ENCODE measurements around the gene HSFX2.
"Not testable (repeated sequence)": the region's sequence is repeated elsewhere in the genome, so short reads cannot be mapped to it uniquely, and the experiment has no call there.

HSFX2 gene

DNA sequence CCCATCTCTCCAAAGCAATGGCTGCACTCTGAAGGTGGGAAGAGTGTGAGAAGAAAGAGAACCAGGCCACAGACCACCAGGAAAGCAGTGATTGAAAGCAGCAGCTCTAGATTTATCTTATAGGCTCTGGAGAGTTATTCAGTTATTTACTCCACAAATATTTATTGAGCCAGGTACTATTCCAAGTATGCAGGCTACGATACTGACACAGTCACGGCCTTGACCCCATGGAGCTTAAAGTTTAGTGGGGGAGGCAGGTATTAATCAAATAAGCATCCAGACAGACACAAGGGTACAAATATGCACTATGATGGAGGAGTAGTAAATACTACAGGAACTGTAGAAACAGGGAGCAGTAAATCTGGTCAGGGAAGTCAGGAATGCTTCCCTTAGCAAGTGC lies 33.7 kb upstream of the HSFX2 start:
- H3K4me2 ChIP-seq (ENCODE audit: low read length): no peak overlapping the region
- H3K4me3 ChIP-seq (ENCODE audit: low read length): no peak overlapping the region
- H3K4me1 ChIP-seq (ENCODE audit: control insufficient read depth, low read length): peaks cover 14% of the 10 kb centered on the region
- no peaks in the 10 kb centered on the region for H4K20me1 ChIP-seq (ENCODE audit: control insufficient read depth, insufficient read depth, low read depth, low read length)
- peaks cover 43% of the 10 kb centered on the region for H3K79me2 ChIP-seq (ENCODE audit: control insufficient read depth, low read length)
- no peak for TF ChIP-seq EZH2phosphoT487 (IDR thresholded peaks at IDR 0.05; ENCODE audit: borderline replicate concordance, low read length)
- TF ChIP-seq, protein P1, sequence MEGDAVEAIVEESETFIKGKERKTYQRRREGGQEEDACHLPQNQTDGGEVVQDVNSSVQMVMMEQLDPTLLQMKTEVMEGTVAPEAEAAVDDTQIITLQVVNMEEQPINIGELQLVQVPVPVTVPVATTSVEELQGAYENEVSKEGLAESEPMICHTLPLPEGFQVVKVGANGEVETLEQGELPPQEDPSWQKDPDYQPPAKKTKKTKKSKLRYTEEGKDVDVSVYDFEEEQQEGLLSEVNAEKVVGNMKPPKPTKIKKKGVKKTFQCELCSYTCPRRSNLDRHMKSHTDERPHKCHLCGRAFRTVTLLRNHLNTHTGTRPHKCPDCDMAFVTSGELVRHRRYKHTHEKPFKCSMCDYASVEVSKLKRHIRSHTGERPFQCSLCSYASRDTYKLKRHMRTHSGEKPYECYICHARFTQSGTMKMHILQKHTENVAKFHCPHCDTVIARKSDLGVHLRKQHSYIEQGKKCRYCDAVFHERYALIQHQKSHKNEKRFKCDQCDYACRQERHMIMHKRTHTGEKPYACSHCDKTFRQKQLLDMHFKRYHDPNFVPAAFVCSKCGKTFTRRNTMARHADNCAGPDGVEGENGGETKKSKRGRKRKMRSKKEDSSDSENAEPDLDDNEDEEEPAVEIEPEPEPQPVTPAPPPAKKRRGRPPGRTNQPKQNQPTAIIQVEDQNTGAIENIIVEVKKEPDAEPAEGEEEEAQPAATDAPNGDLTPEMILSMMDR (IDR thresholded peaks at IDR 0.05; ENCODE audit: low read depth, low read length, poor library complexity, severe bottlenecking): no peak
- no peaks in the 10 kb centered on the region for H3F3A ChIP-seq (ENCODE audit: control insufficient read depth, insufficient read depth)
- H3K27me3 ChIP-seq (ENCODE audit: control insufficient read depth, low read length): no peaks in the 10 kb centered on the region
- no peak overlapping the region for H3K27ac ChIP-seq (ENCODE audit: low read depth, low read length)
- no peaks in the 10 kb centered on the region for H3K36me3 ChIP-seq (ENCODE audit: control insufficient read depth, low read length)
- no peaks in the 10 kb centered on the region for H3K9me2 ChIP-seq (replicated peaks; ENCODE audit: control insufficient read depth, low read length)
- H3K9me3 ChIP-seq (ENCODE audit: control insufficient read depth, insufficient read depth, low read length): no peaks in the 10 kb centered on the region

DNA sequence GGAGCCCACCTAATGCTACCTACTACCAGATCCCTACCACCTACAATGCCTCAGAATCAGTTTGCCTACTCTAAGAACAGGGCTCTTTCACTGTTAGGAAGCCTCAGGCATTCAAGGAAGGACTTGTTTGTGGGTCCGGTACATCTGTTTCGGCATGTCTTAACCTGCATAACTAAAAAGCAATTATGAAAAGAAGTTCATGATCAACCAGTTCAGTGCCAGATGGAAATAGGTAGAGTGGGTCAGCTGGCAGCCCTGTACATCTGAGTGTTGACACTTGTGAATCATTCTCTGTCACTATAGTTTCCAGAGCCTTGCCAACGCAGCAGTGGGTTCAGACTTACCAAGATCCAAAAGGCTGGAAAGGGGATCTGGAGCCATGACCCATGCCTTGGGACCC lies 33.2 kb upstream of the HSFX2 start:
- Histone ChIP-seq H3K36me3 (ENCODE audit: control insufficient read depth, low read length) (no peaks in the 10 kb centered on the region), H3K27ac (ENCODE audit: low read depth, low read length) (no peak overlapping the region), H3K79me2 (ENCODE audit: control insufficient read depth, low read length) (peaks cover 44% of the 10 kb centered on the region), H3K9me3 (ENCODE audit: control insufficient read depth, insufficient read depth, low read length) (no peaks in the 10 kb centered on the region), H3K9me2 (replicated peaks; ENCODE audit: control insufficient read depth, low read length) (no peaks in the 10 kb centered on the region), H3K4me3 (ENCODE audit: low read length) (no peak overlapping the region), H3F3A (ENCODE audit: control insufficient read depth, insufficient read depth) (no peaks in the 10 kb centered on the region), H3K27me3 (ENCODE audit: control insufficient read depth, low read length) (no peaks in the 10 kb centered on the region), H3K4me2 (ENCODE audit: low read length) (no peak overlapping the region), H4K20me1 (ENCODE audit: control insufficient read depth, insufficient read depth, low read depth, low read length) (no peaks in the 10 kb centered on the region), H3K4me1 (ENCODE audit: control insufficient read depth, low read length) (peaks cover 14% of the 10 kb centered on the region)
- TF ChIP-seq, protein P1 (IDR thresholded peaks at IDR 0.05; ENCODE audit: low read depth, low read length, poor library complexity, severe bottlenecking): no peak
- no peak for TF ChIP-seq EZH2phosphoT487 (IDR thresholded peaks at IDR 0.05; ENCODE audit: borderline replicate concordance, low read length)

DNA sequence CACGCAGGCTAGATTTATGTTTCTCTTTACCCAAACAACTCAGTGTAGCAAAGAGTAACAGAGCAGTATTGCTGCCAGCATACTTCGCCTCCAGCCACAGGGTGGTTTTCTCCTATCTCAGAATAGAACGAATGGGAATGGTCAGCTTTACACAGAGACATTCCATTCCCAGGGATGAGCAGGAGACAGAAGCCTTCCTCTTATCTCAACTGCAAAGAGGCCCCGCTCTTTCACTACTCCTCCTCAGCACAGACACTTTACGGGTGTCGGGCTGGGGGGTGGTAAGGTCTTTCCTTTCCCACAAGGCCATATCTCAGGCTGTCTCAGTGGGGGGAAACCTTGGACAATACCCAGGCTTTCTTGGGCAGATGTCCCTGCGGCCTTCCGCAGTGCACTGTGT lies 31.7 kb upstream of the HSFX2 start:
- H3K27ac ChIP-seq (ENCODE audit: low read depth, low read length); H3K4me3 ChIP-seq (ENCODE audit: low read length); H3K9me3 ChIP-seq (ENCODE audit: control insufficient read depth, insufficient read depth, low read length); H3K36me3 ChIP-seq (ENCODE audit: control insufficient read depth, low read length); H3K9me2 ChIP-seq (replicated peaks; ENCODE audit: control insufficient read depth, low read length); H3K4me1 ChIP-seq (ENCODE audit: control insufficient read depth, low read length); H3K4me2 ChIP-seq (ENCODE audit: low read length); H4K20me1 ChIP-seq (ENCODE audit: control insufficient read depth, insufficient read depth, low read depth, low read length); H3K27me3 ChIP-seq (ENCODE audit: control insufficient read depth, low read length); H3F3A ChIP-seq (ENCODE audit: control insufficient read depth, insufficient read depth): not testable (repeated sequence)
- peaks cover 48% of the 10 kb centered on the region for H3K79me2 ChIP-seq (ENCODE audit: control insufficient read depth, low read length)

DNA sequence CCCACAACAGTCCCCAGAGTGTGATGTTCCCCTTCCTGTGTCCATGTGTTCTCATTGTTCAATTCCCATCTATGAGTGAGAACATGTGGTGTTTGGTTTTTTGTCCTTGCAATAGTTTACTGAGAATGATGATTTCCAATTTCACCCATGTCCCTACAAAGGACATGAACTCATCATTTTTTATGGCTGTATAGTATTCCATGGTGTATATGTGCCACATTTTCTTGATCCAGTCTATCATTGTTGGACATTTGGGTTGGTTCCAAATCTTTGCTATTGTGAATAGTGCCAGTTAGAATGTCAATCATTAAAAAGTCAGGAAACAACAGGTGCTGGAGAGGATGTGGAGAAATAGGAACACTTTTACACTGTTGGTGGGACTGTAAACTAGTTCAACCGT lies 24.5 kb upstream of the HSFX2 start:
- H3K9me2 ChIP-seq (replicated peaks; ENCODE audit: control insufficient read depth, low read length); H3K36me3 ChIP-seq (ENCODE audit: control insufficient read depth, low read length); H3K27me3 ChIP-seq (ENCODE audit: control insufficient read depth, low read length); H3K4me3 ChIP-seq (ENCODE audit: low read length); H3K4me2 ChIP-seq (ENCODE audit: low read length); H3K4me1 ChIP-seq (ENCODE audit: control insufficient read depth, low read length); H3K27ac ChIP-seq (ENCODE audit: low read depth, low read length); H3K9me3 ChIP-seq (ENCODE audit: control insufficient read depth, insufficient read depth, low read length); H3F3A ChIP-seq (ENCODE audit: control insufficient read depth, insufficient read depth); H4K20me1 ChIP-seq (ENCODE audit: control insufficient read depth, insufficient read depth, low read depth, low read length): not testable (repeated sequence)
- peaks cover 25% of the 10 kb centered on the region for H3K79me2 ChIP-seq (ENCODE audit: control insufficient read depth, low read length)

All from DOHH2 (cell line).